ENCODE measurements around the gene NFX1.
"Not testable (repeated sequence)": the region's sequence is repeated elsewhere in the genome, so short reads cannot be mapped to it uniquely, and the experiment has no call there.

DNA sequence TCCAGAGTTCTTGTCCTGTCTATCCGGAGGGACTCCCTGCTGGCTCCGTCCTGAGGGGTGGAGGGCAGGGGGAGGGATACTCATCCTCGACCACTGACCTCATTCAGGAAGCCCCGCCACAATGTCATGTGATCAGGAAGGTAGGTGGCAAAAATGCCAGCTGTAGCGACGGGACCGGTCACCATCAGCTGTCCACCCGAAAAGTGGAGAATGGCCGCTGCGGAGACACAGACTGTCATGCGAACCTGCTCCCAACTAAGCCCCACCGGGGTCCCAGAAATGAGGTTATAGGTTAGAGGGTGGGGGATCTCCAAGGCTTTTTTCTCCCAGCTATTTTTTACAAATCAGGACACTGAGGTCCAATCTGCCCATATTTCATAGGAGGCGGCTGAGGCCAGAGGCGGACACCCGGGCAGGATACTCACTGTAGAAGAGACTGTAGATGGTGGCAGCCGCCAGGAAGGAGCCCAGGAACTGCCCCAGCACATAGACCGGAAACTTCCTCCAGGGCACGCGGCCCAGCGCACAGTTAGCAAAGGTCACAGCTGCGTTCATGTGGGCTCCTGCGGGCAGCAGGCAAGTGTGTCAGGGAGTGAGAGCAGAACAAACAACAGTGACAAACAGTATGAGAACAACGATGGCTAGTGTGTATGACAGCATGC is 95.8 kb downstream of the NFX1 start:
- TF ChIP-seq CTCF (conservative IDR thresholded peaks at IDR 0.05; ENCODE audit: low read length); EZH2phosphoT487 (IDR thresholded peaks at IDR 0.05; ENCODE audit: borderline replicate concordance): not testable (repeated sequence)
